Endothelial cell of umbilical vein (primary cell): ENCODE data around the gene KRT33A. TPM values are rescaled to one million over a fixed set of nuclear protein-coding genes. Genes with fewer than 3 reads are reported as not detected.

Experiments
- BruUV-seq: library from RNA; stranded (reverse); fragments of 400-500 nt; replicated peaks from 2 replicates; lab custom pipeline; 2021; lab: Mats Ljungman, UMichigan
- CTCF ChIA-PET: fragments of 300-600, 350-600 bp; sonication (Branson Sonifier 250); formaldehyde crosslinking; loops from one replicate; lab custom pipeline; 2021; ENCODE audit warnings: antibody characterized with exemption, inconsistent platforms; lab: Charles Lee
- POLR2A ChIA-PET: fragments of 300-600, 350-600 bp; sonication (Branson Sonifier 250); formaldehyde crosslinking; loops from one replicate; lab custom pipeline; 2021; ENCODE audit warnings: antibody characterized with exemption, inconsistent platforms; lab: Charles Lee
- DNase-seq: peaks from one replicate; pipeline ENCODE4 v3.0.0-alpha.2; 2011; ENCODE audit warnings: low read depth, low spot score
- FAIRE-seq: peaks from 2 replicates; lab custom pipeline; 2011; peaks lifted over from hg19 to GRCh38; lab: Jason Lieb, UNC
- H2AFZ ChIP-seq: 2 replicates; pipeline ENCODE4 v1.6.0; 2012; ENCODE audit warnings: low read depth, low read length, control low read depth, inconsistent platforms
- H3K27ac ChIP-seq: 2 replicates; pipeline ENCODE4 v1.5.1; 2011; ENCODE audit warnings: low read depth, mild to moderate bottlenecking, control low read depth, low read length, moderate library complexity; ENCODE audit not compliant: insufficient read depth
- H3K27me3 ChIP-seq, 2 experiments: 2 replicates each; pipeline versions ENCODE4 v1.6.0 to v1.6.1; 2011; ENCODE audit warnings: low read length in 2 of 2, mixed read lengths in 1 of 2; ENCODE audit not compliant: control insufficient read depth in 2 of 2, insufficient read depth in 2 of 2
- H3K36me3 ChIP-seq, 2 experiments: 2 replicates in 1 of 2; 3 replicates in 1 of 2; pipeline ENCODE4 v1.5.1; 2011; ENCODE audit warnings: low read length in 2 of 2, mild to moderate bottlenecking in 1 of 2, moderate library complexity in 1 of 2; ENCODE audit not compliant: control insufficient read depth in 2 of 2, insufficient read depth in 2 of 2; ENCODE audit errors: extremely low read depth in 1 of 2
- H3K4me1 ChIP-seq: 3 replicates; pipeline ENCODE4 v1.5.1; 2011; ENCODE audit warnings: mild to moderate bottlenecking, low read length; ENCODE audit not compliant: control insufficient read depth, insufficient read depth; ENCODE audit errors: extremely low read depth
- H3K4me2 ChIP-seq: 2 replicates; pipeline ENCODE4 v1.6.1; 2011; ENCODE audit warnings: low read length, control low read depth, mixed read lengths; ENCODE audit not compliant: insufficient read depth
- H3K4me3 ChIP-seq, 3 experiments: fragments of 200-600 bp in 1 of 3; sonication (generic), shearing (Covaris generic) in 1 of 3; replicated peaks in 1 of 3; 2 replicates each; pipeline ENCODE4 v1.5.1; 2011 to 2016; ENCODE audit warnings: control low read depth in 3 of 3, low read length in 3 of 3, mild to moderate bottlenecking in 2 of 3, inconsistent platforms in 1 of 3, low read depth in 1 of 3, moderate library complexity in 1 of 3; ENCODE audit not compliant: insufficient read depth in 1 of 3
- H3K79me2 ChIP-seq: 2 replicates; pipeline ENCODE4 v1.6.0; 2012; ENCODE audit warnings: low read length, inconsistent platforms; ENCODE audit not compliant: control insufficient read depth, insufficient read depth
- H3K9ac ChIP-seq: replicated peaks from 2 replicates; pipeline ENCODE3; 2011; ENCODE audit warnings: low read length, control low read depth; ENCODE audit not compliant: insufficient read depth; ENCODE audit errors: extremely low read depth
- H3K9me1 ChIP-seq: replicated peaks from 3 replicates; pipeline ENCODE4 v1.6.0; 2011; ENCODE audit warnings: mild to moderate bottlenecking, low read length; ENCODE audit not compliant: control insufficient read depth, insufficient read depth; ENCODE audit errors: extremely low read depth
- H3K9me3 ChIP-seq: replicated peaks from 2 replicates; pipeline ENCODE4 v1.5.1; 2012; ENCODE audit warnings: low read length, inconsistent platforms; ENCODE audit not compliant: control insufficient read depth, insufficient read depth
- H4K20me1 ChIP-seq: replicated peaks from 2 replicates; pipeline ENCODE3; 2011; ENCODE audit warnings: mild to moderate bottlenecking, low read length; ENCODE audit not compliant: control insufficient read depth, insufficient read depth; ENCODE audit errors: extremely low read depth
- CTCF ChIP-seq, 2 donors: IDR thresholded peaks; 1 replicate in 1 of 2; 2 replicates in 1 of 2; pipeline ENCODE4 v1.5.1; 2011; ENCODE audit warnings: low read length in 2 of 2, mild to moderate bottlenecking in 2 of 2, moderate library complexity in 2 of 2, control low read depth in 1 of 2, inconsistent platforms in 1 of 2, low read depth in 1 of 2; ENCODE audit not compliant: insufficient read depth in 1 of 2; ENCODE audit errors: extremely low read depth in 1 of 2
- EZH2 ChIP-seq: IDR thresholded peaks from 2 replicates; pipeline ENCODE4 v1.6.1; 2012; ENCODE audit warnings: borderline replicate concordance, low read depth, mild to moderate bottlenecking, moderate library complexity, low read length, inconsistent platforms; ENCODE audit not compliant: severe bottlenecking
- FOS ChIP-seq: IDR thresholded peaks from 2 replicates; pipeline ENCODE4 v1.6.1; 2011; ENCODE audit warnings: mild to moderate bottlenecking, low read length, moderate library complexity, borderline replicate concordance; ENCODE audit not compliant: insufficient read depth
- GATA2 ChIP-seq: IDR thresholded peaks from 2 replicates; pipeline ENCODE4 v1.7.0; 2011; ENCODE audit warnings: low read depth, mild to moderate bottlenecking, moderate library complexity, mixed read lengths, low read length; ENCODE audit not compliant: insufficient read length, insufficient read depth
- JUN ChIP-seq: IDR thresholded peaks from 2 replicates; pipeline ENCODE4 v1.6.1; 2011; ENCODE audit warnings: borderline replicate concordance, low read depth; ENCODE audit not compliant: insufficient read length, insufficient read depth
- MAX ChIP-seq: IDR thresholded peaks from 2 replicates; pipeline ENCODE4 v1.6.1; 2011; ENCODE audit not compliant: insufficient read depth, insufficient read length
- MYC ChIP-seq: IDR thresholded peaks from one replicate; pipeline ENCODE4 v1.6.1; 2011; ENCODE audit warnings: mild to moderate bottlenecking, low read depth, low read length
- POLR2A ChIP-seq: IDR thresholded peaks from 2 replicates; pipeline ENCODE4 v1.6.1; 2012; ENCODE audit warnings: low read depth, mild to moderate bottlenecking, control low read depth, low read length
- POLR2AphosphoS5 ChIP-seq: IDR thresholded peaks from 2 replicates; pipeline ENCODE4 v1.6.1; 2012; ENCODE audit warnings: low read depth, mild to moderate bottlenecking, control low read depth, low read length, moderate library complexity; ENCODE audit not compliant: insufficient read depth
- dilution Hi-C: fragments of 300-500 bp; cut with MboI; formaldehyde crosslinking; loops from one replicate; pipeline ENCODE4 v1.15.0; 2019; ENCODE audit warnings: low sequenced_read_pairs; ENCODE audit not compliant: extremely low pct_ligation_motif_present
- intact Hi-C: fragments of 100-400 bp; cut with micrococcal nuclease; formaldehyde crosslinking; loops from one replicate; pipeline ENCODE4 v1.10.0; 2022
- polyA plus RNA-seq, 4 experiments: library from polyadenylated mRNA; depleted of rRNA in 3 of 4; stranded (reverse) in 3 of 4; unstranded in 1 of 4; fragments of >200 nt; gene quantifications; 2 replicates each; pipeline versions ENCODE4 v1.2.1 to v1.2.3, GENCODE V29; 2011 to 2012; ENCODE audit warnings: missing spikeins in 1 of 4
- total RNA-seq: library from RNA; stranded (reverse); gene quantifications from 2 replicates; pipeline ENCODE4 v1.2.3, GENCODE V29; 2021

KRT33A gene
- total and polyA plus RNA-seq, 2 donors (not counting 3 experiments of a cell fraction or from before 2014, with no cell fraction given) = not detected

GRCh38 chr17:41325611-41326010 is 25.0 kb downstream of the KRT33A start:
- Histone ChIP-seq H3K27me3 (no peaks in the 10 kb centered on the region), H2AFZ (no peak overlapping the region), H3K4me2 (no peak overlapping the region), H3K4me1 (no peaks in the 10 kb centered on the region), H3K36me3 (no peaks in the 10 kb centered on the region), H3K9me1 (no peaks in the 10 kb centered on the region), H3K9me3 (no peaks in the 10 kb centered on the region), H4K20me1 (no peaks in the 10 kb centered on the region), H3K27ac (no peak overlapping the region), H3K79me2 (no peaks in the 10 kb centered on the region), H3K4me3 (no peak overlapping the region), H3K9ac (no peak overlapping the region)
- ChIA-PET CTCF (no interaction called here), POLR2A (no interaction called here)
- no TSS peak for BruUV-seq
- intact Hi-C loops (loop anchor here (10.0 kb wide), 1 partner anchor 339 kb away; no protein-coding TSS in a partner anchor), dilution Hi-C loops (no loop called here)
- TF ChIP-seq GATA2 = no peak
- no peak for TF ChIP-seq POLR2A
- TF ChIP-seq JUN = no peak
- no peak for TF ChIP-seq CTCF (IDR thresholded peaks at IDR 0.05; ENCODE audit: extremely low read depth in 1 of 2, insufficient read depth in 1 of 2, low read depth in 1 of 2, low read length in 2 of 2)
- TF ChIP-seq EZH2 = no peak
- no peak for TF ChIP-seq MAX
- TF ChIP-seq POLR2AphosphoS5 = no peak
- no peak for TF ChIP-seq FOS
- no peak for TF ChIP-seq MYC
- no peak for DNase-seq
- no peak for FAIRE-seq
